Suprapubic skin (tissue), 3 donors: Measurements from ENCODE around the gene PDE6B.

Source experiments
- CTCF ChIP-seq, 2 donors: fragments of 200-600 bp in 1 of 2; fragments of 450-650 bp in 1 of 2; sonication (generic) in 1 of 2; IDR thresholded peaks; one replicate each; pipeline ENCODE4 v1.5.1; 2016 to 2019; ENCODE audit warnings: antibody characterized with exemption in 2 of 2, mild to moderate bottlenecking in 1 of 2, moderate library complexity in 1 of 2
- POLR2A ChIP-seq, 2 donors: fragments of 450-650 bp; IDR thresholded peaks; one replicate each; pipeline ENCODE4 v1.6.1; 2017; ENCODE audit warnings: antibody characterized with exemption in 2 of 2, mild to moderate bottlenecking in 2 of 2, moderate library complexity in 2 of 2

- no peak for TF ChIP-seq CTCF (IDR thresholded peaks at IDR 0.05)
- TF ChIP-seq POLR2A (IDR thresholded peaks at IDR 0.05), result no peak
Measured at GRCh38 chr4:675980-676870, 50.9 kb downstream of the PDE6B start.
